ENCODE measurements around the gene MGMT.

DNA sequence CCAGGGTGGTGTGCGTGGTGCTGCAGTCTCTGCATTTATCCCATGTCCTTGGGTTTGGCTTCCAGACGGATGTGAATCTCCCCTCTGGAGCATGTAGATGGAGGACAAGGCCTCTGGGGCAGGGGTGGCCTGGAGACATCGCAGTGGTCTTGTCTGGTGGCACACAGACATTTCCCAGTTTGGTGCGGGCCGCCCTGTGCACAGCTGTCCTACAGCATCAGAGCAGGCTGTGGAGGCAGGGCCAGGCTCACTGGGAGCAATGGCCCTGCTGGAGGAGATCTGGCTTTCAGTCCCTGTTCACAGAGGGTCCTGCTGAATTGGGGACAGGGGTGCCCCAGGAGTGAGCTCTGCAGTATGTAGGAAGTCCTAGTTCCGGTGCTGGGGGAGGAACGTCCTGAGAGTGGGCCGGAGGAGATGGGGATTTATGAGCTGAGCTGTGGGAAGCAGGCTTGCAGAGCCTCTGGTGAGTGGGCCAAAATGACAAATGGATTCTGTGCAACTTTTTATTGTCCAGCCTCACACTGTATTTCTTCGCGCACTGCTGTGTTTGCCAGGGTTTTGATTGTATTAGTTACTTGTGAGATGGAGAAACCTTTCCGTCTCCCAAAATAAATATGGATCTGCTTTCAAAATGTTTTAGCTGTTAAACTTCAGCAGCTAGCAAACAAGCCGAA is 40.3 kb downstream of the MGMT start:
- TF ChIP-seq EZH2 (IDR thresholded peaks at IDR 0.05; ENCODE audit: borderline replicate concordance, low read depth, low read length, severe bottlenecking) (no peak), GATA2 (IDR thresholded peaks at IDR 0.05; ENCODE audit: insufficient read depth, insufficient read length, low read depth, low read length) (no peak), POLR2AphosphoS5 (IDR thresholded peaks at IDR 0.05; ENCODE audit: insufficient read depth, low read depth, low read length) (no peak), JUN (IDR thresholded peaks at IDR 0.05; ENCODE audit: borderline replicate concordance, insufficient read depth, insufficient read length, low read depth) (no peak), POLR2A (IDR thresholded peaks at IDR 0.05; ENCODE audit: low read depth, low read length) (no peak)
- TF ChIP-seq, protein P1, sequence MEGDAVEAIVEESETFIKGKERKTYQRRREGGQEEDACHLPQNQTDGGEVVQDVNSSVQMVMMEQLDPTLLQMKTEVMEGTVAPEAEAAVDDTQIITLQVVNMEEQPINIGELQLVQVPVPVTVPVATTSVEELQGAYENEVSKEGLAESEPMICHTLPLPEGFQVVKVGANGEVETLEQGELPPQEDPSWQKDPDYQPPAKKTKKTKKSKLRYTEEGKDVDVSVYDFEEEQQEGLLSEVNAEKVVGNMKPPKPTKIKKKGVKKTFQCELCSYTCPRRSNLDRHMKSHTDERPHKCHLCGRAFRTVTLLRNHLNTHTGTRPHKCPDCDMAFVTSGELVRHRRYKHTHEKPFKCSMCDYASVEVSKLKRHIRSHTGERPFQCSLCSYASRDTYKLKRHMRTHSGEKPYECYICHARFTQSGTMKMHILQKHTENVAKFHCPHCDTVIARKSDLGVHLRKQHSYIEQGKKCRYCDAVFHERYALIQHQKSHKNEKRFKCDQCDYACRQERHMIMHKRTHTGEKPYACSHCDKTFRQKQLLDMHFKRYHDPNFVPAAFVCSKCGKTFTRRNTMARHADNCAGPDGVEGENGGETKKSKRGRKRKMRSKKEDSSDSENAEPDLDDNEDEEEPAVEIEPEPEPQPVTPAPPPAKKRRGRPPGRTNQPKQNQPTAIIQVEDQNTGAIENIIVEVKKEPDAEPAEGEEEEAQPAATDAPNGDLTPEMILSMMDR (IDR thresholded peaks at IDR 0.05; ENCODE audit: extremely low read depth in 1 of 2, insufficient read depth in 1 of 2, low read depth in 1 of 2, low read length in 2 of 2): no peak
